ENCODE measurements around the gene C1orf210. TPM values are rescaled to one million over a fixed set of nuclear protein-coding genes. Genes with fewer than 3 reads are reported as not detected.

The C1orf210 gene
- total RNA-seq, 1 experiment from 2014 or later: 12.8 TPM

DNA sequence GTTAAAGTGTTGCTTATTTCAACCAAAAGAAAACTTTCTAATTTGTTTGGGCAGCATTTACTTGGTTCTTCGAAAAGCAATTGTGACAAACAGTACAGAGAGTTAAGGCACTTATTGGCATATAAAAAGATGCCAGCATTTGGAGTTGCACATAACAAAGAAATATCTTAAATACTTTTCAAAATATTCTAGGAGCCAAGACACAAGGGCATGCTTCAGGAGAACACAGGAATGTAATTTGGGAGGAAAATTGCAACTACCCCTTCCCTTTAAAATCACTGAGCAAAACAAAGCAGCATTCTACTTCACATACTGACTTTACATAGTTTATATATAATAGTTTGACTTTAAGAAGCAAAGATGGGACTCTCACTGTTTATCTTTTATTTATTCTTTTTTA is 10.8 kb upstream of the C1orf210 start:
- ChIA-PET CTCF (interaction anchor here (1.4 to 2.4 kb wide), 2 partner anchors 62 to 639 kb away, joined by 4 to 12 read pairs; partner anchors contain the start of gene CDC20), POLR2A (interaction anchor here (0.9 to 1.2 kb wide), 3 partner anchors 11 to 62 kb away, joined by 4 read pairs; partner anchors contain the start of genes C1orf210 and CDC20)
- ATAC-seq (no peak), DNase-seq (ENCODE audit: low spot score) (no peak)
- Mint-ChIP-seq H3K27me3 (ENCODE audit: low read depth) (no peaks in the 10 kb centered on the region), H3K27ac (peak overlapping the region; percentile 54), H3K9me3 (no peaks in the 10 kb centered on the region), H3K36me3 (no peaks in the 10 kb centered on the region), H3K4me3 (no peak overlapping the region), H3K4me1 (peaks cover 42% of the 10 kb centered on the region)
- TF ChIP-seq ZNF219 (CRISPR knock-in tag; IDR thresholded peaks at IDR 0.05; ENCODE audit: borderline replicate concordance) (no peak), NR3C1 (CRISPR knock-in tag; conservative IDR thresholded peaks at IDR 0.05; ENCODE audit: low read depth) (no peak), HMGA2 (CRISPR knock-in tag; IDR thresholded peaks at IDR 0.05) (no peak), TP53 (CRISPR knock-in tag; IDR thresholded peaks at IDR 0.05) (no peak)
- TF ChIP-seq, protein P1, sequence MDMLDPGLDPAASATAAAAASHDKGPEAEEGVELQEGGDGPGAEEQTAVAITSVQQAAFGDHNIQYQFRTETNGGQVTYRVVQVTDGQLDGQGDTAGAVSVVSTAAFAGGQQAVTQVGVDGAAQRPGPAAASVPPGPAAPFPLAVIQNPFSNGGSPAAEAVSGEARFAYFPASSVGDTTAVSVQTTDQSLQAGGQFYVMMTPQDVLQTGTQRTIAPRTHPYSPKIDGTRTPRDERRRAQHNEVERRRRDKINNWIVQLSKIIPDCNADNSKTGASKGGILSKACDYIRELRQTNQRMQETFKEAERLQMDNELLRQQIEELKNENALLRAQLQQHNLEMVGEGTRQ (CRISPR knock-in tag; IDR thresholded peaks at IDR 0.05): no peak

DNA sequence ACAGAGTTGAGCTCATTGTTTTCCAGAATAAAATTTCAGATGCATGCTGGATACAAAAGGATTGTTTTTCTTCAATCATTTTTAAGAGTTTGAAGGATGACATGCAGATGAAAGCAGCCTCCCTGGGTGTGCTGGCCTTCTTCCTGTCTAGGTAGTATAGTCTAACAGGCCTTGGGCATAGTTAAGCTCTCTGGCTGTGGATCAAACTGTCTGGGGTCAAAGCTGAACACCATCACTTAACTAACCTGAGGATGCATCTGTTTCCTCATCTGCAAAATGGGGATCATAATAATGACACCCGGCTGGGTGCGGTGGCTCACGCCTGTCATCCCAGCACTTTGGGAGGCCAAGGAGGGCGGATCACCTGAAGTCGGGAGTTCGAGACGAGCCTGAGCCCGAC is 9.4 kb upstream of the C1orf210 start:
- ChIA-PET POLR2A (interaction anchor here (1.1 to 1.2 kb wide), 2 partner anchors 54 to 64 kb away, joined by 3 to 4 read pairs; partner anchors contain the start of gene CDC20), CTCF (interaction anchor here (0.6 to 2.4 kb wide), 6 partner anchors 9 to 753 kb away, joined by 3 to 15 read pairs (median 5); partner anchors contain the start of genes C1orf210 and CDC20)
- ATAC-seq (no peak), DNase-seq (ENCODE audit: low spot score) (no peak)
- TF ChIP-seq, protein P2, sequence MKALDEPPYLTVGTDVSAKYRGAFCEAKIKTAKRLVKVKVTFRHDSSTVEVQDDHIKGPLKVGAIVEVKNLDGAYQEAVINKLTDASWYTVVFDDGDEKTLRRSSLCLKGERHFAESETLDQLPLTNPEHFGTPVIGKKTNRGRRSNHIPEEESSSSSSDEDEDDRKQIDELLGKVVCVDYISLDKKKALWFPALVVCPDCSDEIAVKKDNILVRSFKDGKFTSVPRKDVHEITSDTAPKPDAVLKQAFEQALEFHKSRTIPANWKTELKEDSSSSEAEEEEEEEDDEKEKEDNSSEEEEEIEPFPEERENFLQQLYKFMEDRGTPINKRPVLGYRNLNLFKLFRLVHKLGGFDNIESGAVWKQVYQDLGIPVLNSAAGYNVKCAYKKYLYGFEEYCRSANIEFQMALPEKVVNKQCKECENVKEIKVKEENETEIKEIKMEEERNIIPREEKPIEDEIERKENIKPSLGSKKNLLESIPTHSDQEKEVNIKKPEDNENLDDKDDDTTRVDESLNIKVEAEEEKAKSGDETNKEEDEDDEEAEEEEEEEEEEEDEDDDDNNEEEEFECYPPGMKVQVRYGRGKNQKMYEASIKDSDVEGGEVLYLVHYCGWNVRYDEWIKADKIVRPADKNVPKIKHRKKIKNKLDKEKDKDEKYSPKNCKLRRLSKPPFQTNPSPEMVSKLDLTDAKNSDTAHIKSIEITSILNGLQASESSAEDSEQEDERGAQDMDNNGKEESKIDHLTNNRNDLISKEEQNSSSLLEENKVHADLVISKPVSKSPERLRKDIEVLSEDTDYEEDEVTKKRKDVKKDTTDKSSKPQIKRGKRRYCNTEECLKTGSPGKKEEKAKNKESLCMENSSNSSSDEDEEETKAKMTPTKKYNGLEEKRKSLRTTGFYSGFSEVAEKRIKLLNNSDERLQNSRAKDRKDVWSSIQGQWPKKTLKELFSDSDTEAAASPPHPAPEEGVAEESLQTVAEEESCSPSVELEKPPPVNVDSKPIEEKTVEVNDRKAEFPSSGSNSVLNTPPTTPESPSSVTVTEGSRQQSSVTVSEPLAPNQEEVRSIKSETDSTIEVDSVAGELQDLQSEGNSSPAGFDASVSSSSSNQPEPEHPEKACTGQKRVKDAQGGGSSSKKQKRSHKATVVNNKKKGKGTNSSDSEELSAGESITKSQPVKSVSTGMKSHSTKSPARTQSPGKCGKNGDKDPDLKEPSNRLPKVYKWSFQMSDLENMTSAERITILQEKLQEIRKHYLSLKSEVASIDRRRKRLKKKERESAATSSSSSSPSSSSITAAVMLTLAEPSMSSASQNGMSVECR (CRISPR knock-in tag; IDR thresholded peaks at IDR 0.05; ENCODE audit: borderline replicate concordance): no peak
- TF ChIP-seq, protein P3, sequence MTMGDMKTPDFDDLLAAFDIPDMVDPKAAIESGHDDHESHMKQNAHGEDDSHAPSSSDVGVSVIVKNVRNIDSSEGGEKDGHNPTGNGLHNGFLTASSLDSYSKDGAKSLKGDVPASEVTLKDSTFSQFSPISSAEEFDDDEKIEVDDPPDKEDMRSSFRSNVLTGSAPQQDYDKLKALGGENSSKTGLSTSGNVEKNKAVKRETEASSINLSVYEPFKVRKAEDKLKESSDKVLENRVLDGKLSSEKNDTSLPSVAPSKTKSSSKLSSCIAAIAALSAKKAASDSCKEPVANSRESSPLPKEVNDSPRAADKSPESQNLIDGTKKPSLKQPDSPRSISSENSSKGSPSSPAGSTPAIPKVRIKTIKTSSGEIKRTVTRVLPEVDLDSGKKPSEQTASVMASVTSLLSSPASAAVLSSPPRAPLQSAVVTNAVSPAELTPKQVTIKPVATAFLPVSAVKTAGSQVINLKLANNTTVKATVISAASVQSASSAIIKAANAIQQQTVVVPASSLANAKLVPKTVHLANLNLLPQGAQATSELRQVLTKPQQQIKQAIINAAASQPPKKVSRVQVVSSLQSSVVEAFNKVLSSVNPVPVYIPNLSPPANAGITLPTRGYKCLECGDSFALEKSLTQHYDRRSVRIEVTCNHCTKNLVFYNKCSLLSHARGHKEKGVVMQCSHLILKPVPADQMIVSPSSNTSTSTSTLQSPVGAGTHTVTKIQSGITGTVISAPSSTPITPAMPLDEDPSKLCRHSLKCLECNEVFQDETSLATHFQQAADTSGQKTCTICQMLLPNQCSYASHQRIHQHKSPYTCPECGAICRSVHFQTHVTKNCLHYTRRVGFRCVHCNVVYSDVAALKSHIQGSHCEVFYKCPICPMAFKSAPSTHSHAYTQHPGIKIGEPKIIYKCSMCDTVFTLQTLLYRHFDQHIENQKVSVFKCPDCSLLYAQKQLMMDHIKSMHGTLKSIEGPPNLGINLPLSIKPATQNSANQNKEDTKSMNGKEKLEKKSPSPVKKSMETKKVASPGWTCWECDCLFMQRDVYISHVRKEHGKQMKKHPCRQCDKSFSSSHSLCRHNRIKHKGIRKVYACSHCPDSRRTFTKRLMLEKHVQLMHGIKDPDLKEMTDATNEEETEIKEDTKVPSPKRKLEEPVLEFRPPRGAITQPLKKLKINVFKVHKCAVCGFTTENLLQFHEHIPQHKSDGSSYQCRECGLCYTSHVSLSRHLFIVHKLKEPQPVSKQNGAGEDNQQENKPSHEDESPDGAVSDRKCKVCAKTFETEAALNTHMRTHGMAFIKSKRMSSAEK (CRISPR knock-in tag; IDR thresholded peaks at IDR 0.05; ENCODE audit: borderline replicate concordance): no peak
- TF ChIP-seq EMX1 (CRISPR knock-in tag; IDR thresholded peaks at IDR 0.05) (no peak), ZNF263 (CRISPR knock-in tag; IDR thresholded peaks at IDR 0.05; ENCODE audit: low read depth) (no peak)
- TF ChIP-seq, protein P4, sequence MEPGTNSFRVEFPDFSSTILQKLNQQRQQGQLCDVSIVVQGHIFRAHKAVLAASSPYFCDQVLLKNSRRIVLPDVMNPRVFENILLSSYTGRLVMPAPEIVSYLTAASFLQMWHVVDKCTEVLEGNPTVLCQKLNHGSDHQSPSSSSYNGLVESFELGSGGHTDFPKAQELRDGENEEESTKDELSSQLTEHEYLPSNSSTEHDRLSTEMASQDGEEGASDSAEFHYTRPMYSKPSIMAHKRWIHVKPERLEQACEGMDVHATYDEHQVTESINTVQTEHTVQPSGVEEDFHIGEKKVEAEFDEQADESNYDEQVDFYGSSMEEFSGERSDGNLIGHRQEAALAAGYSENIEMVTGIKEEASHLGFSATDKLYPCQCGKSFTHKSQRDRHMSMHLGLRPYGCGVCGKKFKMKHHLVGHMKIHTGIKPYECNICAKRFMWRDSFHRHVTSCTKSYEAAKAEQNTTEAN (CRISPR knock-in tag; IDR thresholded peaks at IDR 0.05): no peak
- TF ChIP-seq, protein P5, sequence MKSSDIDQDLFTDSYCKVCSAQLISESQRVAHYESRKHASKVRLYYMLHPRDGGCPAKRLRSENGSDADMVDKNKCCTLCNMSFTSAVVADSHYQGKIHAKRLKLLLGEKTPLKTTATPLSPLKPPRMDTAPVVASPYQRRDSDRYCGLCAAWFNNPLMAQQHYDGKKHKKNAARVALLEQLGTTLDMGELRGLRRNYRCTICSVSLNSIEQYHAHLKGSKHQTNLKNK (CRISPR knock-in tag; IDR thresholded peaks at IDR 0.05): no peak
- TF ChIP-seq, protein P6, sequence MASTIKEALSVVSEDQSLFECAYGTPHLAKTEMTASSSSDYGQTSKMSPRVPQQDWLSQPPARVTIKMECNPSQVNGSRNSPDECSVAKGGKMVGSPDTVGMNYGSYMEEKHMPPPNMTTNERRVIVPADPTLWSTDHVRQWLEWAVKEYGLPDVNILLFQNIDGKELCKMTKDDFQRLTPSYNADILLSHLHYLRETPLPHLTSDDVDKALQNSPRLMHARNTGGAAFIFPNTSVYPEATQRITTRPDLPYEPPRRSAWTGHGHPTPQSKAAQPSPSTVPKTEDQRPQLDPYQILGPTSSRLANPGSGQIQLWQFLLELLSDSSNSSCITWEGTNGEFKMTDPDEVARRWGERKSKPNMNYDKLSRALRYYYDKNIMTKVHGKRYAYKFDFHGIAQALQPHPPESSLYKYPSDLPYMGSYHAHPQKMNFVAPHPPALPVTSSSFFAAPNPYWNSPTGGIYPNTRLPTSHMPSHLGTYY (CRISPR knock-in tag; IDR thresholded peaks at IDR 0.05): no peak
- TF ChIP-seq, protein P7, sequence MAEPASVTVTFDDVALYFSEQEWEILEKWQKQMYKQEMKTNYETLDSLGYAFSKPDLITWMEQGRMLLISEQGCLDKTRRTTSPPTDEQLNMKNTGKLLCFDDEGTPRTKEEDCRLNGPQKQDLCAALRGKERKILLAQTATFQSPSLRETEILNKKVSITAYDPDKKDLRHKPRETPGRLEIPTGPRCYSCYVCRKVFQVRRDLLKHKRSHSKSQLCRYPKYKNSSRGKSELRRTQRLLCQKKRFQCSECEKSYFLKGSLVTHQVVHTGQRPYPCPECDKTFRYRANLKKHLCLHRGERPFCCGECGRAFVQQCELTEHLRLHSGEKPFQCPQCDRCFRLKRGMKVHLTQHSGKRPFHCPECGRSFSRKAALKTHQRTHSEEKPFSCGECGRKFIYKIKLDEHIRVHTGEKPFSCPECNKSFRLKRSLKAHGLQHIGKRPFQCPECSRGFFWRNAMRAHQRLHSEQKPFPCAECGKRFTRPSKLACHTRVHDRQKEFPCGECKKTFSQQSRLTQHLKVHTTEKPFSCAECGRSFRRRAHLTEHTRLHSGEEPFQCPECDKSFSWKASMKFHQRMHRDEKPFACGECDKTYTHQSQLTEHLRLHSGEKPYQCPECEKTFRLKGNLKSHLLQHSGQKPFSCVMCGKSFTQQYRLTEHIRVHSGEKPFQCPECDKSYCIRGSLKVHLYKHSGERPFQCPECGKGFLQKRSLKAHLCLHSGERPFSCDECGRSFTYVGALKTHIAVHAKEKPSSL (CRISPR knock-in tag; conservative IDR thresholded peaks at IDR 0.05): no peak
- Mint-ChIP-seq H3K27ac (0 out of 2 replicates have a peak overlapping the region, but pooled peaks have one; percentile 36), H3K27me3 (ENCODE audit: low read depth) (no peaks in the 10 kb centered on the region), H3K36me3 (no peaks in the 10 kb centered on the region), H3K9me3 (no peaks in the 10 kb centered on the region), H3K4me1 (peaks cover 40% of the 10 kb centered on the region), H3K4me3 (no peak overlapping the region)
